Measurements from ENCODE around the gene PGF.

DNA sequence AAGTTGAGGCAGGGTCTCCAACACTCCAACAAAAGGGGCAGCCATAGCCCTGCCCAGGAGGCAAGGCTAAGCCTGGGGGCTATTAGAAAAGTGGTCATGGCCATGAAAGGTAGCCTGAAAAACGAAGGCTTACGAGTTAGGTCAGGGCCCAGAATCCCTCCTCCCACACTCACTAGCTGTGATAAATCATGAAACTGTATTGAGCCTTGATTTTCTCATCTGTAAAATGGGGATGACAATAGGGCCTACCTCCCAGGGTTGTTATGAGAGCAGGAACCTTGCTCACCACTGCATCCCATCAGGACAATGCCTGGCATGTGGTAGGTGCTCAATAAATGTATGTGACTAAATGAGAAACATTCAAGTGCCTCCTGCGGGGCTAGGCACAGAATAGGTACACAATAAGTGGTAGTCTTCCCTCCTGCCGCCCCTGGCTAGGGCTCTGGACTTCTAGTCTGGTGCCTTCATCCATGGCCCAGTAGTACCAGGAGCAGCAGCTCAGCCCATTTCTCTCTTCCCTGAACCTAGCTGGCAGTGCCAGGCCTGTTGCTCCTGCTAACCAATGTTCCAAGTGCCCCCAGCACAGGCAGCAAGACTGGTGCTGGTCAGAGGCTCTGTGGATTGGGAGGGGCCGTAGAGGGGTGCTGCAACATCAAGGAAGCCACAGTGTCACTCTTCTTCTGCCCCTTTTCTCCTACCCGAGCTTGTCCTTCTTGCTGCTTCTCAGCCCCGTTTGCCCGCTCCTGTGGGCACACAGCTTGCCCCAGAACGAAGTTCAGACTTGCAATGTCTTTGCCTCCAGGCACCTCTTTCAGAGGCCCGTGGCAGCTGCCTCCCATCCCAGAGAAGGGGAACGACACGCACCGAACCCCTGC is 7.8 kb downstream of the PGF start:
- TF ChIP-seq PAX5 (IDR thresholded peaks at IDR 0.05; ENCODE audit: insufficient read depth, low read length, severe bottlenecking): no peak
- no peak for TF ChIP-seq POLR2A (IDR thresholded peaks at IDR 0.05; ENCODE audit: low read depth, low read length)
- no peak for TF ChIP-seq POLR2AphosphoS5 (IDR thresholded peaks at IDR 0.05; ENCODE audit: low read depth, low read length)
- TF ChIP-seq TAF1 (IDR thresholded peaks at IDR 0.05; ENCODE audit: low read depth, low read length): no peak
- no peak for TF ChIP-seq SPI1 (IDR thresholded peaks at IDR 0.05; ENCODE audit: low read depth, low read length)
